HG02870 (cell line): ENCODE results near the gene ACTC1.

ENCODE experiments used
- ATAC-seq: cut with Tn5 transposase; IDR thresholded peaks from one replicate; pipeline ENCODE4 v1.9.1; 2021; ENCODE audit warnings: mild to moderate bottlenecking, moderate library complexity; ENCODE audit not compliant: unreplicated experiment

ACTC1 gene

GRCh38 chr15:34759992-34760391 lies 35.4 kb downstream of the ACTC1 start:
- no peak for ATAC-seq

GRCh38 chr15:34759347-34759746 lies 36.0 kb downstream of the ACTC1 start:
- ATAC-seq = no peak

- no peak for ATAC-seq
Measured at GRCh38 chr15:34757262-34757661, 38.1 kb downstream of the ACTC1 start.

GRCh38 chr15:34755419-34755773 lies 40.0 kb downstream of the ACTC1 start:
- no peak for ATAC-seq

GRCh38 chr15:34754674-34755418 lies 40.5 kb downstream of the ACTC1 start, which contains the start of gene GJD2:
GJD2 (minus strand) TSS chr15:34754998; CDS start chr15:34754488, 510 bp downstream.
- ATAC-seq = no peak

- ATAC-seq = no peak
Measured at GRCh38 chr15:34754171-34754601, 41.2 kb downstream of the ACTC1 start.

GRCh38 chr15:34753236-34753894 lies 42.0 kb downstream of the ACTC1 start:
- no peak for ATAC-seq

- ATAC-seq = no peak
Measured at GRCh38 chr15:34749691-34750090, 45.7 kb downstream of the ACTC1 start.
